NCI-H2196 treated with DMSO at 0.1 percent for 48 hours (cell line): ENCODE measurements around the gene ABCA2.

Experiments
- DNase-seq: peaks from one replicate; lab custom pipeline; 2025; ENCODE audit not compliant: unreplicated experiment; lab: John Stamatoyannopoulos, UW

The ABCA2 gene

DNA sequence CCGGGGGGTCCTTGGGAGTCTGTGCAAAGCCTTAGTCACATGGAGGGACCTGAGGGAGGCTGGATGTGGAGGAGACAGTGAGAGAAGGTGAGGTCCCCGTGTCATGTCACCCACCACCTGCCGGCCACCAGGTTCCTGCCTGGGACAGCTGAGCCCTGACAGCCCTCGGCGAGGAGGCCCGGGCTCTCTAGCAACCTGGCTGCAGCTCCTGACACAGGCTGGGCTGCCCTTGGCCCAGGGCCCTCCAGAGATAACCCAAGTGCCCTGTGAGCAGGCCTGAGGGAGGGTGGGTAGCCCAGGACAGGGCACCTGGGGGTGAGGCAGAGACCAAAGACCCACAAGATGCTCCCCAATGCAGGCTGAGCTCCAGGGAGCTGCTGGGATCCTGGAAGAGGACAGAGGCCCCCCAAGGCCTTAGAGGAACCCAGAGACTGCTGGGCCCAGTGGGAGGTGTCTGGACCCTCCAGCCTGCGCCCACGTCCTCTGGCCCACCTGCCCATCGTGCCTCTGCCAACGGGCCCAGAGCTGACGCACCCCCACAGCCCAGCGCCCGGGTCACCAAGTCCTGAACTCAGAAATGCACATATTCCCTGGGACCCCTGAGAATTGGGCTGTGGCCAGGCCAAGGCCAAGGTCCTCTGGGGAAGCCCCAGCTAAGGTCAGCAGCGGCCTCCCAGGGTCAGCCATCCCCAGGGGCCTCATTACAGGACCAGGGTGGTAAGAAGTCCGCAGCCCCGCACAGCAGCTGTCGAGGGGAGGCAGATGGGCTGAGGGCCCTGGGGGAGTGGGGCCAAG, 59.5 kb downstream of the ABCA2 start:
- DNase-seq = no peak

DNA sequence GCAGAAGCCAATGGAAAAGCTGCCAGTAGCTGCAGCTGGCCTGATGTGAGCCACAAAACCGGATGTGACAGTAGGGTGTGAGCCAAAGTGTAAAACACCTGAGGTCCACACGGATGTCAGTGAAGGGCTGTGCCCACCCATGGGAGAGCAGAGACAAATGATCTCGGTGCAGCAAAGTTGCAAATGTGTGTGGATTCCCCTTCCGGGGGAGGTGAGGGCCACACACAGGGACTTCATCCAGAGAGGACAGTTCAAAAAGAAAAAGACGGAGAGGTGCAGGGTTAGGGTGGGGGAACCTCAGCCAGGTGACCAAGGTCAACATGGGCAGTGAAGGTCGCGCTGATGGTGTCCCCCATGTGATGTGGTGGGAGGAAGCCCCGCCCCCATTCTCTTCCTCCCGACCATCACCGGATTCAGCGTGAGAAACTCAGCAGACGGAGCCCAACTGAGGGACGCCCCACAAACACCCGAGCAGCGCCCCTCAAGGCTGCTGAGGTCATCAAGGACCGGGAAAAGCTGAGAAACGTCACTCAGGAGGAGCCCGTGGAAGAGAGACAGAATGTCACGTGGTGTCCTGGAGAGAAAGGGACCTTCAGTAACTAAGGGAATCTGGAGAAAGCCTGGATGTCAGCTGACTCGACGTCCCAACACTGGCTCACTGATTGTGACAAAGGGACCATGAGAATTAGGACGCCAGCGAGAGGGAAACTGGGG, 62.1 kb downstream of the ABCA2 start:
- DNase-seq = no peak

DNA sequence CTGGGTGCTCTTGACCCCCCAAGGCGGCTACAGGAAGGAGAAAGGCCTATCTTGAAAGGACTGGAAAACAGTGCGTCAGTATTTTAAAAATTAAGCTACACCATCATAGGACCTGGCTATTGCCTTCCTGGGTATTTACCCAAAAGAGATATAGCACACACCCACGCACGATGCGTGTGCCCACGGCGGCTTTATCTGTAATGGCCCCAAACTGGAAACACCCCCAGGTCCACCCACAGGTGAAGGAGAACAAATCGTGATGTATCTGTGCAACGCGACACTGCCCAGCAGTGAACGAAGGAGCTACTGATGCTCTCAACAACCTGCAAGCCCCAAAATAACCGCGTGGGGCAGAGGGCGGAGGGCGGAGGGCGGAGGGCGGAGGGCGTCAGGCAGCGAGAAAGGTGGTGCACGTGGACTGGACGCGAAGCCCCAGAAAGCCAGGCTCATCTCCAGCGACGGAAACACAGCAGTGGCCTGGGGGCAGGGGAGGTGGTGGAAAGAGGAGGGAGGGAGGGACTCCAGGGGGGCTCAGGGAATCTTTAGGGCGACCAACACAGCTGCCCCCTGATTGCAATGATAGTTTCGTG, 63.1 kb downstream of the ABCA2 start:
- no peak for DNase-seq

DNA sequence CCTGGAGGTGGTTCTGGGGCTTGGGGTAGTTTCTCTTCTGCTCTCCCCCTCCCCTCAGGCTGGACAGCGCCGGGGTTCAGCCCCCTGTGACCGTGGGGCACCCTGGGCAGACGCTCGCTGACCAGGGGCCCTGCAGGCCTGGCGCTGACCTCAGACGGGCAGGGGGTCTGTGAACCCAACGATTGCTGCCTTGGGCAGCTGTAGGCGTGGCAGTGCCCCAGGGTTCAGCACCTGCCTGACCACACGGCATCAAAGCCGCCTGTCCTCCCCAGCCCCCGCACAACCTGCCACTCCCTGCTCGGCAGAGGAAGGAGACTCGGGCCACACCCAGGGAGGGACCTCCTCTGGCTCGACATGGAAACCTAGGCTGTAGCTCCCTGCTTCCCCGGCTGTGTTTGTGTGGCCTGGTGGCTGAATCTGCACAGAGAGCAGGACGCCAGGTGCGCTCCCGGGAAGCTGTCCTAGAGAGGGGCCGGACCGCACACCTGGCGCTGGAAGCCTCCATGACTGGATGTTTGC, 63.8 kb downstream of the ABCA2 start:
- DNase-seq = no peak

DNA sequence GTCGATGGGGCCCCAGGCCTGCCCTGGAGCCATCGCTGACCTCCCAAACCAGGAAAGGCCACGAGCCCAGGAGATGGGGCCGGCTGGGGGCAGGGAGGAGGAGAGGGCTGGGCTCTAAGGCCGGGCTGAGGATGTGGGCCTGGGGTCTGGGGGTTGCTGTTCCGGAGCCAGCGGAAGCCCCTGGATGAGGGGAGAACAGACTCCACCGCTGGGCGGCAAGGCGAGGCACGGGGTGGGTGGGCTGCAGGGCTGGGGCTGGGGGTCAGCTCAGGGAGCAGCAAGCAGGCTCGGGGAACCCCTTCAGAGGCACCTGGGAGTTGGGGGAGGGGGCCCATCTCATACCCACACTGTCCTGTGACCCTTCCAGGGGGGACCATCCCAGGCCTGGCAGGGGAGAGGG, 64.3 kb downstream of the ABCA2 start:
- DNase-seq = no peak

DNA sequence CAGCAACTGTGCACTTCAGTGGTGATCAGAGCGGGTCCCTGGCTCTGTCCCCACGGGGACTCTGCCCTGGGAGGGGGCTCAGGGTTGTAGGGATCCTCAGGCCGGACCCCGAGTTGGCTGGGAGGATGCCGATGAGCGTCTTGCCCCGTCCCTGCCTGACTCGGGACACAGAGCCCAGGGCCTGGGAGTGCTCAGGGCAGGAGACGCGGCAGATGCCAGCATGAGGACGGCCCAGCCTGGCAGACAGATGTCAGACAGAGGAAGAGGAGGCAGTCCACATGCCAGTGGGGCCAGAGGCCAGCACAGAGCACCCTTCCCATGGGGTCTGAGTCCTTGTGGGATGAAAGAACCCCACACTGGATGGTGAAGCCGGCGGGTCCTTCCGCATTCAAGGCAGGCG, 64.7 kb downstream of the ABCA2 start:
- no peak for DNase-seq

DNA sequence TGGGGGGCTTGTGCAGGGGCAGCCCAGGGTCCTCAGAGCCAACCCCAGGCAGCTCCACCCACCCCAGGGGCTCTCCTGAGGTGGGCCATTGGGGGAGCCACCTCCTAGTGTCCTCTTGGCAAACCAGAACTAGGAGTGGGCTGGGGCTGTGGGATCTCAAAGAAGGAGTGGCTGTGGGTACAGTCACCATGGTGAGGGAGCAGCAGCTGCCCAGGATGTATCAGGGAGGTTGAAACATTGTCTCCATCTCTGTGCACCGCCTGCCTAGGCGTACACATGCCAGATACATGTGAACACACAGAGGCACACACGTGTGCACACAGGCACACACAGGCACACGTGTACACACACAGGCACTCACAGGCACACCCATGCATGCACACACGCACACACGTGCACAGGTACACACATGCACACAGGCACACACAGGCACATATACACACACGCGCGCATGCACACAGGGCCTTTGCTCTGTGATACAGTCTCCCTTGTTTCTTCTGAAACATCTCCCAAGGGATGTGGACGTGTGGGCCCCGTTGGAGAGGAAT, 65.3 kb downstream of the ABCA2 start:
- DNase-seq = no peak

DNA sequence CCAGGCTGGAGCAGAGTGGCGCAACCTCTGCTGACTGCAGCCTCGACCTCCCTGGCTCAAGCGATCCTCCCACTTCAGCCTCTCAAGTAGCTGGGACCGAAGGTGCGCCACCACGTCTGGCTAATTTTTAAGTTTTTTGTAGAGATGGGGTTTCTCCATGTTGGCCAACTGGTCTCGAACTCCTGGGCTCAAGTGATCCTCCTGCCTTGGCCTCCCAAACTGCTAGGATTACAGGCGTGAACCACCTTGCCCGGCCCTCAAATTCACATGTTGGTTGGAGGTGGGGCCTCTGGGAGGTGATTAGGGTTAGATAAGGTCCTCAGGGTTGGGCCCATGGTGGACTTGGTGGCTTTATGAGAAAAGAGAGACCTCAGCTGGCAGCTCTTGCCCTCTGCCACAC, 65.9 kb downstream of the ABCA2 start:
- no peak for DNase-seq

DNA sequence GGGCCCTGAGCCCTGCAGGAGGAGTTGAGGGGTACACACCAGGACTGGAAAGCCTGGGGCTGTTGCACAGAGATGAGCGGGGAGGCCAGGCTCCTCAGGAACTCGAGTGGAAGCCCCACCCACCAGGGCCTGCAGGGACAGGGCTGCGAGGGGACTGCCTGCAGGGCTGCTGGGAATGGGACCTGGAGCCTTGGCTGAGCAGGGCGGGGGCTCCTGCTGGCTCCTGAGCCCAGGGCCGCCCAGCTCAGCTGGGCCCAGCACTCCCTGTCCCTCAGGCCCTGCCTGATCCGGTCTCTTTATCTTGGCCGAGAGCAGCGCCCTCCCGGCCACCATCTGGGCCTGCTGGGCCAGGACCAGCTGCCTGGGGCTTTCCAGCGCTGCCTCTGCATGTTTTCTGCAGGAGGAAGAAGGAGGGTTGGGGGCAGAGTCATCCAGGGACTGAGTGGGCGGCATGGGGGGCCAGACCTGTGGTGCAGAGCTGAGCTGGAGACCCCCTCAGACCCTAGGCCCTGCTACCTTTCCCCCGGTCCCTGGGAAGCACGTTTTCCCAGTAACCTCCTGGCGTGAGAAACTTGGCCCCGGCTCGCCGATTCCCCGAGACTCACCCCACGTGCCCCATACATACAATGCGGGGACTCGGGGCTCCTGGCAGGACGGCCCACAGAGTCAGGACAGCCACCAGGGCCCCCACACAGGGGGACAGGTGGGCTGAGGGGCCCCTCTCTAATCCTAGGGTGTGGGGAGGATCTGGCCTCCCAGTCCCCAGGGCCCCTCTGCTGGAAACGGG, 66.6 kb downstream of the ABCA2 start:
- DNase-seq = no peak

DNA sequence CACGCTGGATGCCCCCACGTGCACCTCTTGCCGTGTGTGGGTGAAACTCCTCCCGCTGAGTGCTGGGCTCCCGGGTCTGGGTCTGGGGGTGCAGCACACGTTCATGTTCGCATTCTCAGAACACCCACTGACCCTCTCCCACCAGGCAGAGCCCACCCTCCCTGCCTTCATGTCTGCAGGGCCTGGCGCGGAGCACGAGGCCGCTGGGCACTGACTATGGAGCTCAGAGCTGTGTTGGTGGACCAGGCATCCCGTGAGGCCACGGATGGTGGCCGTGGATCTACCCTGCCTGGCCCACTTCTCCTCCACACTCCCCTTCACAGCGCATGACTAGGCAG, 67.1 kb downstream of the ABCA2 start:
- DNase-seq = no peak

DNA sequence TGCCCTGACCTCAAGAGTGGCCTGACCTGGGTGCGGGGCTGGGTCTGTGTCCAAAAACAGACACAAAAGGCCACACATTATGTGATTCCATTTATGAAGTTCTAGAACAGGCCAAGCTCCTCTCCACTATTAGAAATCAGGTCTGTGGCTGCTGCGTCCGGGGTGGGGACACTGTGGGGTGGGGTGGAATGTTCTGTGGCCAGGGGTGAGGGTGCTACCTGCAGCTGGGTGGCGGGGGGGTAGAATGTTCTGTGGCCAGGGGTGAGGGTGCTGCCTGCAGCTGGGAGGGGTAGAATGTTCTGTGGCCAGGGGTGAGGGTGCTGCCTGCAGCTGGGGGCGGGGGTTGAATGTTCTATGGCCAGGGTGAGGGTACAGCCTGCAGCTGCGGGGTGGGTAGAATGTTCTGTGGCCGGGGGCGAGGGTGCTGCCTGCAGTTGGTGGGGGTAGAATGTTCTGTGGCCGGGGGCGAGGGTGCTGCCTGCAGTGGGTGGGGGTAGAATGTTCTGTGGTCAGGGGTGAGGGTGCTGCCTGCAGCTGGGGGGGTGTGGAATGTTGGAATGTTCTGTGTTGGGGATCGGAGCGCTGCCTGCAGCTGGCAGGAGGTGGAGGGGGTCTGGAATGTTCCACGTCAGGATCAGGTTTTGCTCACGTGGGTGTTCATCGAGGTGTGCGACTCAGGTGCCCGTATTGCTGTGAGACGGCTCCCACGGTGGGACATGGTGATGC, 67.7 kb downstream of the ABCA2 start:
- no peak for DNase-seq

DNA sequence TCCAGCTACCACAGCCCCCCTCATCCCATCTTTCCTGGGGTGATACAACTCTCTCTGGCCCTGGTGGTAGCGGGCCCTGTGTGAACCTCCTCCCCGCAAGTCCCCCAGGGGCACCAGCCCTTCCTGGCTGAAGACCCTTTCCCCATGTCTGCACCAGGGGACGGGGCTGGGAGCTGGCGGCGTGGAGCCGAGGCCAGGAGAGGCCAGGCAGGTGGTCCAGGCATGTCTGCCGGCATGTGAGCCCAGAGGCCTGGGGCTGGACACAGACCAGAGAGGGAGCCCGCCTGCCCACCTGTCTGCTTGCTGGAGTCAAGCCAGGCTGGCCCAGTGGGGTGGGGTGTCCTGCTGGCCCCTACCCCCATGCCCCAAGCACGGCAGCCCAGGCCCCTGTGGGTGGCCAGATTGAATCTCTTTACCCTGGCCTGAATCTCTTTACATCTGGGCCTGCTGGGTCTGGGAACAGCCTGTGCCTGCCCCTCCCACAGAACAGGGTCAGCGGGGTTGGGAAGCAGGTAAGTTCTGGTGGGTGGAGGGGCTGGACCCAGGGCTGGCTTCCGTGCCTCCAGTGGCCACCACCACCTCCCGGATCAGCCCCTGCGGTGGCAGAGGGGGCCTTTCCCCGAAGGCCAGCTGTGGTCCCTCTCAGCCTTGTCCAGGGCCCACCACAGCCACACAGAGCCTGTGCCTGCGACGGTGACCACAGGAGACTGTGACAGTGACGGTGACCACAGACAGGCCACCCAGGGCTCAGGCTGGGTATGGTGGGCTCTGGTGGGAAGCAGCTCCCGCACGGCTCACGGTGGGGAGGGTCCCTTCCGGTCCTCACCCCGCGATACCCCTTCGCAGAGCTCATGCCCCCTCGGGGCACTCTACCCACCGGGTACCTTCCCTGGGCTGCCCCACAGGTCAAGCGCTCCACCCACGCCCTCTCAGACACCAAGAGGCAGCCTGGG, 68.9 kb downstream of the ABCA2 start:
- DNase-seq = no peak

DNA sequence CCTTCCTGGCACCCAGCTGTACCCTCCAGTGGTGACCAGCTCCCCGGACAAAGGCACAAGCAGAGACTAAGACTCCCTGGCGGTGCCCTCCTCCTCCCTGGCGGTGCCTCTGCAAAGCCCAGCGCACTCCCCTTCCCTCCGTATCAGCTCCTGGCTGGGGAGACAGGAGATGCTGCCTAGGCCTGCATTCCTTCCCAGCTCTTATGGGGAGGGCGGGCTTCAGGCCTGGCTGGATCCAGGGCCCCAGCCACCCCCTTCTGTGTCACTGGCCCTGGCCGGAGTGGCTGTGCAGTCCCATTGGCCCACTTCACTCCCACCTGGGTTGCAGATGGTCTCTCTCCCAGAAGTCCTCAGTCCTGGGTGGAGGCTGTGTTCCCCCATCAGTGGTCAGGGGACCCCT, 69.6 kb downstream of the ABCA2 start:
- DNase-seq = no peak

DNA sequence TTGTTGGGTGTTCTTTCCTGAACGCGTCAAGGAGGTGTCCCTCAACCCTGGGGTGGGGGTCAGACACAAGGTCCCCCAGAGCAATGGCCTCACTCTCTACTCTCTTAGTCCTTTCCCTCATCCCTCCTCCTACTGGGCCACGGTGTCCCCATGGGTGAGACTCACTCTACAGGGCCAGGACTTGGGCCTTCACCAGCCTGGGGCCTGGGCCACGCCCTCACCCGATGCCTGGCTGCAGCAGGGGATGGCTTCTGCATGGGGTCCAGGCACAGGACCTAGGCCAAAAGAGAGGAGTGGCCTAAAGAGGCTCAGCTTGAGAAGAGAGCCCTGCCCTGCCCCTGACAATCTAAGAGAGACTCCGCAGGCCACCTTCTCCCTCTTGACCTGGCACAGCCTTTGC, 70.1 kb downstream of the ABCA2 start:
- no peak for DNase-seq

DNA sequence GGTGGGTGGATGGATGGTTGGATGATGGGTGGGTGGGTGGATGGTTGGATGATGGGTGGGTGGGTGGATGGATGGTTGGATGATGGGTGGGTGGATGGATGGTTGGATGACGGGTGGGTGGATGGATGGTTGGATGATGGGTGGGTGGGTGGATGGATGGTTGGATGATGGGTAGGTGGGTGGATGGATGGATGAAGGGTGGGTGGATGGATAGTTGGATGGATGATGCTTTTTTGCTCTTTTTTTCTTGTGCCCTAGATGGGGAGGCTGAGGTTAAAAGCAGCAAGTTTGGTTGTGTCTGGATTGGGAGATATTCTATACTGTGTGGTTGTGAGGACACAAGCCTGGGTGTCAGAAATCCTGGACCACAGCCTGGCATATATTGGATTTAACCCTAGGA, 70.6 kb downstream of the ABCA2 start:
- no peak for DNase-seq
